ENCODE results near the gene IRAK3. TPM values are rescaled to one million over a fixed set of nuclear protein-coding genes. Genes with fewer than 3 reads are reported as not detected.
"Not testable (repeated sequence)": the region's sequence is repeated elsewhere in the genome, so short reads cannot be mapped to it uniquely, and the experiment has no call there.

Gene IRAK3
- total RNA-seq, 1 donor: 3.0 TPM

- peak; percentile 96 for DNase-seq (ENCODE audit: low read depth)
- no peak for TF ChIP-seq CTCF (IDR thresholded peaks at IDR 0.05; ENCODE audit: insufficient read depth, low read depth, low read length)
Measured at GRCh38 chr12:66301944-66302826, 113.2 kb downstream of the IRAK3 start, which contains the start of gene HELB. TSS of gene HELB (plus strand) at chr12:66302493. CDS start at chr12:66302604, 111 bp downstream.

GRCh38 chr12:66302827-66303169 lies 113.8 kb downstream of the IRAK3 start:
- TF ChIP-seq CTCF (IDR thresholded peaks at IDR 0.05; ENCODE audit: insufficient read depth, low read depth, low read length): no peak
- peak overlapping the region; percentile 89 for H3K4me3 ChIP-seq (ENCODE audit: low read depth, low read length)
- DNase-seq (ENCODE audit: low read depth): no peak

More at GRCh38 chr12:66301944-66302826, 113.2 kb downstream of the IRAK3 start, which contains the start of gene HELB:
- H3K4me3 ChIP-seq (ENCODE audit: low read depth, low read length): peak within 1 kb of the TSS; percentile 89

- peak overlapping the region; percentile 89 for H3K4me3 ChIP-seq (ENCODE audit: low read depth, low read length)
- DNase-seq (ENCODE audit: low read depth): not testable (repeated sequence)
Measured at GRCh38 chr12:66303316-66303804, 114.3 kb downstream of the IRAK3 start.

Other genes starting within 250 kb of the IRAK3 start
- 3.9 and 5.6 TPM in 2 replicates for gene LLPH, start 58.5 kb upstream of the IRAK3 start, total RNA-seq
- gene TMBIM4, start 19.2 kb upstream of the IRAK3 start, total RNA-seq: 80.5 and 175 TPM in 2 replicates
- 1.7 and 2.3 TPM in 2 replicates for gene HELB, start 113.3 kb downstream of the IRAK3 start, total RNA-seq

Measured in fibroblast of villous mesenchyme (primary cell).